Nucleus accumbens (tissue), 56 donors: ENCODE results near the gene ZNF213.

Source experiments
- DNase-seq, 56 donors: peaks; one replicate each; lab custom pipeline; 2025; lab: John Stamatoyannopoulos, UW

ZNF213 gene

GRCh38 chr16:3147046-3147756 is 12.4 kb downstream of the ZNF213 start:
- DNase-seq = no peak

- DNase-seq = no peak
These were observed 12.9 kb downstream of the ZNF213 start for GRCh38 chr16:3147757-3148104.

- no peak for DNase-seq
These were observed 13.7 kb downstream of the ZNF213 start for GRCh38 chr16:3148256-3149192.

GRCh38 chr16:3149193-3149530 is 14.3 kb downstream of the ZNF213 start:
- no peak for DNase-seq

GRCh38 chr16:3149630-3150345 is 15.0 kb downstream of the ZNF213 start:
- peak in 47 of 56 donors; percentile 13 to 77 (median 44) for DNase-seq

GRCh38 chr16:3150346-3151218 is 15.8 kb downstream of the ZNF213 start:
- peak in 55 of 56 donors; percentile 52 to 97 (median 86) for DNase-seq

- DNase-seq = peak in 2 of 56 donors; percentile 16 to 30
These were observed 17.1 kb downstream of the ZNF213 start for GRCh38 chr16:3152027-3152276.

GRCh38 chr16:3152277-3152990 is 17.6 kb downstream of the ZNF213 start:
- DNase-seq = peak in 53 of 56 donors; percentile 20 to 88 (median 73)

- DNase-seq = no peak
These were observed 18.2 kb downstream of the ZNF213 start for GRCh38 chr16:3152991-3153368.

GRCh38 chr16:3155181-3155580 is 20.4 kb downstream of the ZNF213 start:
- DNase-seq = no peak

- DNase-seq = no peak
These were observed 21.1 kb downstream of the ZNF213 start for GRCh38 chr16:3155972-3156371.

GRCh38 chr16:3157229-3158025 is 22.6 kb downstream of the ZNF213 start:
- peak in 22 of 56 donors; percentile 0 to 63 (median 24) for DNase-seq

GRCh38 chr16:3158026-3158509 is 23.2 kb downstream of the ZNF213 start:
- DNase-seq = peak in 1 of 56 donors; percentile 6

GRCh38 chr16:3158510-3159314 is 23.9 kb downstream of the ZNF213 start:
- DNase-seq = peak in 35 of 56 donors; percentile 4 to 68 (median 28)

- no peak for DNase-seq
These were observed 26.6 kb downstream of the ZNF213 start for GRCh38 chr16:3161235-3162018.

GRCh38 chr16:3164121-3164991 is 29.5 kb downstream of the ZNF213 start:
- DNase-seq = no peak
